Measurements from ENCODE around the gene CIAO1.

CIAO1 gene

DNA sequence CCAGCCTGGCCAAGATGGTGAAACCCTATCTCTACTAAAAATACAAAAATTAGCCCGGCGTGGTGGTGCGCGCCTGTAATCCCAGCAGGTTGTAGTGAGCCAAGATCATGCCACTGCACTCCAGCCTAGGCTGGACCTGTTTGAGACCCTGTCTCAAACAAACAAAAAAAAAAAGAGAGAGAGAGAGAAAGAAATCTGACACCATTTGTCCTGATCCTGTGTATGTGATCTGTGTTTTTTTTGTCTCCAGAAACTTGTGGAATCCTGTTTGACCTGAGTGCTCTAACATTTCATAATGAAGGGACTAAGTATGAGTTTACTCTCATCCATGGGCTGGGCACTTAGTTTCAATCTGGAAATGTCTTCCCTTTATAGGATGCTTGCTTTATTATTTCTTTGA, 52.7 kb downstream of the CIAO1 start:
- DNase-seq (ENCODE audit: insufficient read length, low spot score) (no peak), FAIRE-seq (no peak)
- TF ChIP-seq POLR2A (IDR thresholded peaks at IDR 0.05; ENCODE audit: low read depth, low read length) (no peak), POU2F2 (IDR thresholded peaks at IDR 0.05; ENCODE audit: low read depth, low read length) (no peak), SPI1 (IDR thresholded peaks at IDR 0.05; ENCODE audit: low read depth, low read length) (no peak), TAF1 (IDR thresholded peaks at IDR 0.05; ENCODE audit: low read depth, low read length) (no peak), POLR2AphosphoS5 (IDR thresholded peaks at IDR 0.05; ENCODE audit: low read depth, low read length) (no peak), PAX5 (IDR thresholded peaks at IDR 0.05; ENCODE audit: insufficient read depth, low read length, severe bottlenecking) (no peak)

- FAIRE-seq (no peak), DNase-seq (ENCODE audit: insufficient read length, low spot score) (no peak)
- TF ChIP-seq POLR2A (IDR thresholded peaks at IDR 0.05; ENCODE audit: low read depth, low read length) (no peak), POU2F2 (IDR thresholded peaks at IDR 0.05; ENCODE audit: low read depth, low read length) (no peak), TAF1 (IDR thresholded peaks at IDR 0.05; ENCODE audit: low read depth, low read length) (no peak), PAX5 (IDR thresholded peaks at IDR 0.05; ENCODE audit: insufficient read depth, low read length, severe bottlenecking) (no peak), SPI1 (IDR thresholded peaks at IDR 0.05; ENCODE audit: low read depth, low read length) (no peak), POLR2AphosphoS5 (IDR thresholded peaks at IDR 0.05; ENCODE audit: low read depth, low read length) (no peak)
These were observed 53.4 kb downstream of the CIAO1 start for GRCh38 chr2:96319396-96319795.

- TF ChIP-seq POLR2A (IDR thresholded peaks at IDR 0.05; ENCODE audit: low read depth, low read length) (no peak), TAF1 (IDR thresholded peaks at IDR 0.05; ENCODE audit: low read depth, low read length) (no peak), PAX5 (IDR thresholded peaks at IDR 0.05; ENCODE audit: insufficient read depth, low read length, severe bottlenecking) (no peak), POU2F2 (IDR thresholded peaks at IDR 0.05; ENCODE audit: low read depth, low read length) (no peak), SPI1 (IDR thresholded peaks at IDR 0.05; ENCODE audit: low read depth, low read length) (no peak), POLR2AphosphoS5 (IDR thresholded peaks at IDR 0.05; ENCODE audit: low read depth, low read length) (no peak)
- FAIRE-seq (no peak), DNase-seq (ENCODE audit: insufficient read length, low spot score) (no peak)
These were observed 54.3 kb downstream of the CIAO1 start for GRCh38 chr2:96320326-96320725.

- FAIRE-seq (peak; percentile 31), DNase-seq (ENCODE audit: insufficient read length, low spot score) (no peak)
- no peak for TF ChIP-seq PAX5 (IDR thresholded peaks at IDR 0.05; ENCODE audit: insufficient read depth, low read length, severe bottlenecking)
- no peak for TF ChIP-seq TAF1 (IDR thresholded peaks at IDR 0.05; ENCODE audit: low read depth, low read length)
- no peak for TF ChIP-seq POLR2AphosphoS5 (IDR thresholded peaks at IDR 0.05; ENCODE audit: low read depth, low read length)
- TF ChIP-seq SPI1 (IDR thresholded peaks at IDR 0.05; ENCODE audit: low read depth, low read length): no peak
- no peak for TF ChIP-seq POU2F2 (IDR thresholded peaks at IDR 0.05; ENCODE audit: low read depth, low read length)
- no peak; the same call in 1 of the 2 replicates for TF ChIP-seq POLR2A (IDR thresholded peaks at IDR 0.05; ENCODE audit: low read depth, low read length)
These were observed 55.0 kb downstream of the CIAO1 start for GRCh38 chr2:96320728-96321622.
